Breast epithelium (tissue), 4 donors: ENCODE data around the gene HAPLN2. TPM values are rescaled to one million over a fixed set of nuclear protein-coding genes. Genes with fewer than 3 reads are reported as not detected.
"Not testable (repeated sequence)": the region's sequence is repeated elsewhere in the genome, so short reads cannot be mapped to it uniquely, and the experiment has no call there.

Experiments used
- DNase-seq, 2 donors: peaks; one replicate each; pipeline ENCODE4 v3.0.0-alpha.2; 2019; ENCODE audit warnings: low spot score in 2 of 2
- H3K27ac ChIP-seq, 2 donors: fragments of 200-600 bp; sonication (generic) in 1 of 2; one replicate each; pipeline ENCODE4 v1.5.1; 2016 to 2019; ENCODE audit warnings: mild to moderate bottlenecking in 1 of 2
- H3K27me3 ChIP-seq, 2 donors: fragments of 200-600 bp; sonication (generic) in 1 of 2; one replicate each; pipeline versions ENCODE4 v1.5.1 to v1.6.0; 2017 to 2019; ENCODE audit warnings: control low read depth in 1 of 2, mild to moderate bottlenecking in 1 of 2
- H3K36me3 ChIP-seq: fragments of 200-600 bp; one replicate; pipeline ENCODE4 v1.5.1; 2019
- H3K4me1 ChIP-seq, 2 donors: fragments of 200-600 bp; sonication (generic); one replicate each; pipeline ENCODE4 v1.5.1; 2016 to 2019; ENCODE audit warnings: control low read depth in 1 of 2
- H3K4me3 ChIP-seq, 3 donors: fragments of 200-600 bp; sonication (generic); 1 replicate in 2 of 3; 2 replicates in 1 of 3; pipeline ENCODE4 v1.5.1; 2016 to 2019; ENCODE audit warnings: mild to moderate bottlenecking in 3 of 3, moderate library complexity in 2 of 3
- H3K9me3 ChIP-seq, 2 donors: fragments of 200-600 bp; sonication (generic) in 1 of 2; one replicate each; pipeline ENCODE4 v1.5.1; 2016 to 2019; ENCODE audit warnings: control low read depth in 1 of 2
- POLR2A ChIP-seq: fragments of 450-650 bp; IDR thresholded peaks from one replicate; pipeline ENCODE4 v1.6.1; 2016; ENCODE audit warnings: antibody characterized with exemption, mild to moderate bottlenecking, moderate library complexity
- POLR2AphosphoS5 ChIP-seq, 3 donors: sonication (generic); formaldehyde crosslinking; IDR thresholded peaks; one replicate each; pipeline ENCODE4 v1.6.1; 2017; ENCODE audit warnings: antibody characterized with exemption in 3 of 3
- intact Hi-C: fragments of 100-400 bp; cut with DNase I; formaldehyde crosslinking; loops from one replicate; pipeline ENCODE4 v1.15.1; 2023; ENCODE audit warnings: low total_unique reads
- total RNA-seq, 3 donors: library from RNA; depleted of rRNA; stranded (reverse); fragments of >200 nt; gene quantifications; one replicate each; pipeline ENCODE4 v1.1.0, GENCODE V29; 2016
- TF ChIP-seq, protein P1 (sequence below), 3 donors: fragments of 450-650 bp; IDR thresholded peaks; one replicate each; pipeline ENCODE4 v1.5.1; 2016 to 2017; ENCODE audit warnings: antibody characterized with exemption in 3 of 3, mild to moderate bottlenecking in 3 of 3, moderate library complexity in 3 of 3

Gene HAPLN2
- total RNA-seq, 3 donors from 2014 or later, result not detected

DNA sequence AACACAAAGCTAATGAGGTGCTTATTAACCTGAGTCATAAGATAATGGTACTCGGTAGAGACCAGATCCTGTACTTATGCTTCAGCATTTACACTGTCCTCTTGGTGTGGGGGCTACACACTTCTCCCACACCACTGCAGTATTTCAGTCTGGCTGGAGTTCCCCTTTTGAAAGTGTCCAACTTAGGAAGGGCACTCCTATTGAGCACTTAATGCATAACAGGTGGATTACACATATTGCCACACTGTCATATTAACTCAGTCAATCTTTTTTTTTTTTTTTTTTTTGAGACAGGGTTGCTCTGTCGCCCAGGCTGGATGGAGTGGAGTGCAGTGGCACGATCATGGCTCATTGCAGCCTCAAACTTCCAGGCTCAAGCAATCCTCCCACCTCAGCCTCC, 19.4 kb upstream of the HAPLN2 start:
- TF ChIP-seq POLR2AphosphoS5 (IDR thresholded peaks at IDR 0.05), result no peak
- TF ChIP-seq, protein P1, sequence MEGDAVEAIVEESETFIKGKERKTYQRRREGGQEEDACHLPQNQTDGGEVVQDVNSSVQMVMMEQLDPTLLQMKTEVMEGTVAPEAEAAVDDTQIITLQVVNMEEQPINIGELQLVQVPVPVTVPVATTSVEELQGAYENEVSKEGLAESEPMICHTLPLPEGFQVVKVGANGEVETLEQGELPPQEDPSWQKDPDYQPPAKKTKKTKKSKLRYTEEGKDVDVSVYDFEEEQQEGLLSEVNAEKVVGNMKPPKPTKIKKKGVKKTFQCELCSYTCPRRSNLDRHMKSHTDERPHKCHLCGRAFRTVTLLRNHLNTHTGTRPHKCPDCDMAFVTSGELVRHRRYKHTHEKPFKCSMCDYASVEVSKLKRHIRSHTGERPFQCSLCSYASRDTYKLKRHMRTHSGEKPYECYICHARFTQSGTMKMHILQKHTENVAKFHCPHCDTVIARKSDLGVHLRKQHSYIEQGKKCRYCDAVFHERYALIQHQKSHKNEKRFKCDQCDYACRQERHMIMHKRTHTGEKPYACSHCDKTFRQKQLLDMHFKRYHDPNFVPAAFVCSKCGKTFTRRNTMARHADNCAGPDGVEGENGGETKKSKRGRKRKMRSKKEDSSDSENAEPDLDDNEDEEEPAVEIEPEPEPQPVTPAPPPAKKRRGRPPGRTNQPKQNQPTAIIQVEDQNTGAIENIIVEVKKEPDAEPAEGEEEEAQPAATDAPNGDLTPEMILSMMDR (IDR thresholded peaks at IDR 0.05), result no peak
- no peak for TF ChIP-seq POLR2A
- no peak overlapping the region for H3K4me3 ChIP-seq
- intact Hi-C loops, result loop anchor here (10.0 kb wide), 1 partner anchor 145 kb away; no protein-coding TSS in a partner anchor
- H3K27ac ChIP-seq, result no peak overlapping the region
- H3K36me3 ChIP-seq, result no peaks in the 10 kb centered on the region
- H3K9me3 ChIP-seq, result no peaks in the 10 kb centered on the region
- no peaks in the 10 kb centered on the region for H3K27me3 ChIP-seq
- peaks cover 0 to 6% of the 10 kb centered on the region in 2 donors for H3K4me1 ChIP-seq
- no peak for DNase-seq

GRCh38 chr1:156600733-156601121, 18.5 kb upstream of the HAPLN2 start:
- intact Hi-C loops, result loop anchor here (10.0 kb wide), 1 partner anchor 146 kb away; no protein-coding TSS in a partner anchor

GRCh38 chr1:156601122-156601830, 17.9 kb upstream of the HAPLN2 start, which contains the start of gene GPATCH4:
Gene GPATCH4, minus strand, starts transcription at chr1:156601479.
- no peaks in the 10 kb centered on the region for H3K36me3 ChIP-seq
- TF ChIP-seq, protein P1 (IDR thresholded peaks at IDR 0.05), result no peak
- TF ChIP-seq POLR2AphosphoS5 (IDR thresholded peaks at IDR 0.05) (peak; percentile 27 to 83 (median 47)), POLR2A (peak; percentile 25)
- intact Hi-C loops, result loop anchor here (10.0 kb wide), 1 partner anchor 146 kb away; no protein-coding TSS in a partner anchor
- no peaks in the 10 kb centered on the region for H3K27me3 ChIP-seq
- H3K27ac ChIP-seq, result peak within 1 kb of the TSS; percentile 70 to 76
- no peaks in the 10 kb centered on the region for H3K9me3 ChIP-seq
- DNase-seq, result peak; percentile 59 to 64
- peak within 1 kb of the TSS; percentile 56 to 84 (median 69) for H3K4me3 ChIP-seq
- H3K4me1 ChIP-seq, result peaks cover 0 to 6% of the 10 kb centered on the region in 2 donors

More at GRCh38 chr1:156600733-156601121, 18.5 kb upstream of the HAPLN2 start:
- Histone ChIP-seq H3K36me3 (no peaks in the 10 kb centered on the region), H3K27ac (peak overlapping the region; percentile 70 to 76), H3K4me3 (peak overlapping the region; percentile 56 to 84 (median 69)), H3K9me3 (no peaks in the 10 kb centered on the region), H3K4me1 (peaks cover 0 to 6% of the 10 kb centered on the region in 2 donors), H3K27me3 (no peaks in the 10 kb centered on the region)
- TF ChIP-seq, protein P1 (IDR thresholded peaks at IDR 0.05), result no peak
- TF ChIP-seq POLR2AphosphoS5 (IDR thresholded peaks at IDR 0.05) (no peak), POLR2A (no peak)
- no peak for DNase-seq

DNA sequence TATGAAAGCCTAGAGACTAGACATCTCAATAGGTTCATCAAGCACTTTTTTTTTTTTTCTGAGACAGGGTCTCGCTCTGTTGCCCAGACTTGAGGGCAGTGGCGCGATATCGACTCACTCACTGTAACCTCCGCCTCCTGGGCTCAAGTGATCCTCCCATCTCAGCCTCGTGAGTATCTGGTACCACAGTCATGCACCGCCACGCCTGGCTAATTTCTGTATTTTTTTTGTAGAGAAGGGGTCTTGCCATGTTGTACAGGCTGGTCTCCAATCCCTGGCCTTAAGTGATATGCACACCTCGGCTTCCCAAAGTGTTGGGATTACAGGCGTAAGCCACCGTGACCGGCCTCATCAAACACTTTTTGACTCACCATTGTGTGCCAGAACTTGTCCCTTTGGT, 17.3 kb upstream of the HAPLN2 start:
- peak overlapping the region; percentile 56 to 84 (median 69) for H3K4me3 ChIP-seq
- H3K4me1 ChIP-seq, result peaks cover 0 to 6% of the 10 kb centered on the region in 2 donors
- no peak for DNase-seq
- H3K27me3 ChIP-seq, result no peaks in the 10 kb centered on the region
- no peaks in the 10 kb centered on the region for H3K36me3 ChIP-seq
- peak overlapping the region; percentile 70 to 76 for H3K27ac ChIP-seq
- no peaks in the 10 kb centered on the region for H3K9me3 ChIP-seq
- intact Hi-C loops, result loop anchor here (10.0 kb wide), 1 partner anchor 147 kb away; no protein-coding TSS in a partner anchor
- TF ChIP-seq, protein P1 (IDR thresholded peaks at IDR 0.05), result no peak
- TF ChIP-seq POLR2AphosphoS5 (IDR thresholded peaks at IDR 0.05) (no peak), POLR2A (no peak)

- TF ChIP-seq POLR2A, result no peak
- TF ChIP-seq, protein P1 (IDR thresholded peaks at IDR 0.05), result no peak
- no peak for TF ChIP-seq POLR2AphosphoS5 (IDR thresholded peaks at IDR 0.05)
- intact Hi-C loops, result loop anchor here (10.0 kb wide), 1 partner anchor 148 kb away; no protein-coding TSS in a partner anchor
Observed at GRCh38 chr1:156602557-156602993, 16.6 kb upstream of the HAPLN2 start.

DNA sequence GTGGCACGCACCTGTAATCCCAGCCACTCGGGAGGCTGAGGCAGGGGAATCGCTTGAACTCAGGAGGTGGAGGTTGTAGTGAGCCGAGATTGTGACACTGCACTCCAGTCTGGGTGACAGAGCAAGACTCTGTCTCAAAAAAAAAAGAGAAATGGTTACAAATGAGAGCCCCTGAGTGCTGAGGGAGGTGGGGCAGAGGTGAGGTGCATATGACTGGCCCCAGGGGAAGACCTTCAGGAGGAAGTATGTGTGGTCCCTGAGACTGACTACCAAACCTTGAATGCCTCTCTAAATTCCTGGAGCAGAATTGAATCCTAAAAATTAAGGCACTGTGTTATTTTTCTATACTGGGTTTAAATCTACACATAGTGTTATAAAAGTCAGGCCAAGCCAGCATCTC, 11.9 kb upstream of the HAPLN2 start:
- H3K36me3 ChIP-seq, H3K4me1 ChIP-seq, H3K4me3 ChIP-seq, H3K27ac ChIP-seq, H3K27me3 ChIP-seq, DNase-seq, H3K9me3 ChIP-seq: not testable (repeated sequence)
- intact Hi-C loops, result loop anchor here (10.0 kb wide), 1 partner anchor 153 kb away; no protein-coding TSS in a partner anchor

More at GRCh38 chr1:156602557-156602993, 16.6 kb upstream of the HAPLN2 start:
- H3K4me1 ChIP-seq, result peaks cover 0 to 6% of the 10 kb centered on the region in 2 donors
- no peaks in the 10 kb centered on the region for H3K27me3 ChIP-seq
- H3K4me3 ChIP-seq, result peak overlapping the region in 1 of 3 donors; percentile 5
- peak overlapping the region in 1 of 2 donors; percentile 40 for H3K27ac ChIP-seq
- H3K9me3 ChIP-seq, result no peaks in the 10 kb centered on the region
- DNase-seq, result peak in 1 of 2 donors; percentile 36
- no peaks in the 10 kb centered on the region for H3K36me3 ChIP-seq
